SU-DHL-6 (cell line): ENCODE data around the gene RPP14.
"Not testable (repeated sequence)": the region's sequence is repeated elsewhere in the genome, so short reads cannot be mapped to it uniquely, and the experiment has no call there.

Source experiments
- H2AFZ ChIP-seq: fragments of 200-600 bp; sonication (generic); 2 replicates; pipeline ENCODE4 v1.6.1; 2014; ENCODE audit warnings: low read depth, mild to moderate bottlenecking, moderate library complexity, mixed read lengths, antibody characterized with exemption, low read length; ENCODE audit not compliant: severe bottlenecking
- H3F3A ChIP-seq: fragments of 200-600 bp; shearing (Covaris generic); 2 replicates; pipeline ENCODE4 v1.6.0; 2016; ENCODE audit warnings: antibody characterized with exemption, mild to moderate bottlenecking; ENCODE audit not compliant: insufficient read depth
- H3K27ac ChIP-seq: fragments of 200-600 bp; sonication (generic); 2 replicates; pipeline ENCODE4 v1.5.1; 2016; ENCODE audit warnings: low read depth, mild to moderate bottlenecking, low read length, moderate library complexity, mixed read lengths
- H3K27me3 ChIP-seq: fragments of 200-600 bp; sonication (generic), shearing (Covaris generic); 2 replicates; pipeline ENCODE4 v1.6.0; 2014; ENCODE audit warnings: mild to moderate bottlenecking, low read length
- H3K36me3 ChIP-seq: fragments of 200-600 bp; sonication (generic); 2 replicates; pipeline ENCODE4 v1.6.1; 2014; ENCODE audit warnings: mild to moderate bottlenecking, low read length, mixed read lengths
- H3K4me2 ChIP-seq: fragments of 300-600, 200-600 bp; shearing (Covaris generic), sonication (generic); 2 replicates; pipeline ENCODE4 v1.6.0; 2014; ENCODE audit warnings: low read length, low read depth, mild to moderate bottlenecking; ENCODE audit not compliant: poor library complexity, severe bottlenecking
- H3K4me3 ChIP-seq: fragments of 200-600 bp; sonication (generic); 2 replicates; pipeline ENCODE4 v1.5.1; 2014; ENCODE audit warnings: antibody characterized with exemption, low read length, mild to moderate bottlenecking, mixed read lengths; ENCODE audit not compliant: insufficient read depth, poor library complexity, severe bottlenecking
- H3K79me2 ChIP-seq: fragments of 200-600 bp; sonication (generic); 2 replicates; pipeline ENCODE4 v1.6.1; 2014; ENCODE audit warnings: mild to moderate bottlenecking, low read length, moderate library complexity; ENCODE audit not compliant: insufficient read depth
- H3K9ac ChIP-seq: fragments of 200-600 bp; sonication (generic); 2 replicates; pipeline ENCODE4 v1.7.0; 2014; ENCODE audit warnings: mild to moderate bottlenecking, low read length
- H3K9me2 ChIP-seq: fragments of 200-600 bp; sonication (generic); replicated peaks from 2 replicates; pipeline ENCODE4 v1.6.1; 2014; ENCODE audit warnings: low read length; ENCODE audit not compliant: insufficient read depth
- H3K9me3 ChIP-seq: fragments of 200-600 bp; sonication (generic); 2 replicates; pipeline ENCODE4 v1.6.1; 2014; ENCODE audit warnings: low read length, mixed read lengths; ENCODE audit not compliant: insufficient read depth
- H4K20me1 ChIP-seq: fragments of 200-600 bp; sonication (generic); 2 replicates; pipeline ENCODE4 v1.6.1; 2014; ENCODE audit warnings: low read depth, mild to moderate bottlenecking, antibody characterized with exemption, low read length, moderate library complexity, mixed read lengths
- CTCF ChIP-seq: fragments of 200-600 bp; sonication (generic); IDR thresholded peaks from one replicate; pipeline ENCODE4 v1.5.1; 2017; ENCODE audit warnings: antibody characterized with exemption, mild to moderate bottlenecking, low read length, moderate library complexity; ENCODE audit not compliant: insufficient read depth, poor library complexity, severe bottlenecking
- EZH2phosphoT487 ChIP-seq: fragments of 200-600 bp; sonication (generic), shearing (Covaris generic); conservative IDR thresholded peaks from 2 replicates; pipeline ENCODE4 v1.6.1; 2018; ENCODE audit warnings: mild to moderate bottlenecking, antibody characterized with exemption, low read length, moderate library complexity, mixed read lengths

Gene RPP14

GRCh38 chr3:58266577-58266976, 39.5 kb upstream of the RPP14 start:
- H3F3A ChIP-seq: no peaks in the 10 kb centered on the region
- H4K20me1 ChIP-seq: no peaks in the 10 kb centered on the region
- H3K9me2 ChIP-seq: no peaks in the 10 kb centered on the region
- H3K27me3 ChIP-seq: no peaks in the 10 kb centered on the region
- no peaks in the 10 kb centered on the region for H3K79me2 ChIP-seq
- no peak for TF ChIP-seq CTCF
- no peak for TF ChIP-seq EZH2phosphoT487
- H2AFZ ChIP-seq: no peak overlapping the region
- H3K36me3 ChIP-seq: no peaks in the 10 kb centered on the region
- no peak overlapping the region for H3K4me3 ChIP-seq
- H3K4me2 ChIP-seq: no peak overlapping the region
- H3K27ac ChIP-seq: no peak overlapping the region
- H3K9ac ChIP-seq: no peak overlapping the region
- no peaks in the 10 kb centered on the region for H3K9me3 ChIP-seq

GRCh38 chr3:58267543-58267942, 38.5 kb upstream of the RPP14 start:
- H3K79me2 ChIP-seq, H3K9me3 ChIP-seq, H3F3A ChIP-seq, H3K9ac ChIP-seq, H3K4me2 ChIP-seq, H3K27me3 ChIP-seq, H3K9me2 ChIP-seq, H4K20me1 ChIP-seq, H3K36me3 ChIP-seq, H3K27ac ChIP-seq, H3K4me3 ChIP-seq, H2AFZ ChIP-seq: not testable (repeated sequence)

- H3K27me3 ChIP-seq: no peaks in the 10 kb centered on the region
- no peak overlapping the region for H2AFZ ChIP-seq
- no peaks in the 10 kb centered on the region for H3K9me3 ChIP-seq
- H3K4me2 ChIP-seq: no peak overlapping the region
- no peaks in the 10 kb centered on the region for H3F3A ChIP-seq
- no peak overlapping the region for H3K4me3 ChIP-seq
- no peaks in the 10 kb centered on the region for H3K79me2 ChIP-seq
- H3K36me3 ChIP-seq: peaks cover 4% of the 10 kb centered on the region
- no peak overlapping the region for H3K27ac ChIP-seq
- H4K20me1 ChIP-seq: no peaks in the 10 kb centered on the region
- H3K9ac ChIP-seq: no peak overlapping the region
- TF ChIP-seq CTCF (no peak), EZH2phosphoT487 (no peak)
- H3K9me2 ChIP-seq: no peaks in the 10 kb centered on the region
Observed at GRCh38 chr3:58269356-58269755, 36.7 kb upstream of the RPP14 start.

GRCh38 chr3:58270485-58270884, 35.6 kb upstream of the RPP14 start:
- Histone ChIP-seq H3K27ac (no peak overlapping the region), H3F3A (no peaks in the 10 kb centered on the region), H3K79me2 (no peaks in the 10 kb centered on the region), H3K4me3 (no peak overlapping the region), H3K36me3 (peaks cover 4% of the 10 kb centered on the region), H2AFZ (no peak overlapping the region), H3K9me3 (no peaks in the 10 kb centered on the region), H3K27me3 (no peaks in the 10 kb centered on the region), H3K4me2 (no peak overlapping the region), H3K9ac (no peak overlapping the region), H4K20me1 (no peaks in the 10 kb centered on the region), H3K9me2 (no peaks in the 10 kb centered on the region)
- TF ChIP-seq EZH2phosphoT487 (no peak), CTCF (no peak)
